Posterior cingulate gyrus (tissue), 11 donors: Measurements from ENCODE around the gene DLGAP4.
"Not testable (repeated sequence)": the region's sequence is repeated elsewhere in the genome, so short reads cannot be mapped to it uniquely, and the experiment has no call there.

Experiments
- DNase-seq, 10 donors: peaks; one replicate each; pipeline versions ENCODE4 v3.0.0 to v3.0.0-alpha.2; 2020 to 2021; ENCODE audit warnings: mixed read lengths in 3 of 10
- intact Hi-C: fragments of 100-400 bp; cut with DNase I; formaldehyde crosslinking; loops from one replicate; pipeline ENCODE4 v1.15.1; 2023

The DLGAP4 gene

GRCh38 chr20:36370991-36371790 is 65.1 kb downstream of the DLGAP4 start:
- intact Hi-C loops: no loop called here
- DNase-seq: peak in 3 of 10 donors; percentile 62 to 64 (median 62)

- intact Hi-C loops: no loop called here
- DNase-seq: no peak
Observed at GRCh38 chr20:36372666-36373065, 66.5 kb downstream of the DLGAP4 start.

- DNase-seq: no peak
- intact Hi-C loops: no loop called here
Observed at GRCh38 chr20:36373089-36373488, 67.0 kb downstream of the DLGAP4 start.

- intact Hi-C loops: no loop called here
- DNase-seq: peak in 2 of 10 donors; percentile 10 to 23
Observed at GRCh38 chr20:36374995-36375394, 68.9 kb downstream of the DLGAP4 start.

GRCh38 chr20:36377348-36378326 is 71.5 kb downstream of the DLGAP4 start:
- intact Hi-C loops: no loop called here
- DNase-seq: peak in 4 of 10 donors; percentile 44 to 90 (median 82)

- intact Hi-C loops: no loop called here
- peak in 2 of 10 donors; percentile 71 to 73 for DNase-seq
Observed at GRCh38 chr20:36378686-36379085, 72.5 kb downstream of the DLGAP4 start.

- peak in 2 of 10 donors; percentile 19 to 21 for DNase-seq
Observed at GRCh38 chr20:36379914-36380313, 73.8 kb downstream of the DLGAP4 start.

GRCh38 chr20:36384022-36384619 is 78.0 kb downstream of the DLGAP4 start:
- DNase-seq: peak in 2 of 10 donors; percentile 18 to 80
- intact Hi-C loops: no loop called here

More at GRCh38 chr20:36379914-36380313, 73.8 kb downstream of the DLGAP4 start:
- intact Hi-C loops: not testable (repeated sequence)

GRCh38 chr20:36385503-36385902 is 79.4 kb downstream of the DLGAP4 start:
- intact Hi-C loops: no loop called here
- DNase-seq: peak in 2 of 10 donors; percentile 54 to 62

GRCh38 chr20:36386236-36386635 is 80.1 kb downstream of the DLGAP4 start:
- peak in 1 of 10 donors; percentile 31 for DNase-seq
- intact Hi-C loops: no loop called here

GRCh38 chr20:36390269-36390668 is 84.1 kb downstream of the DLGAP4 start:
- intact Hi-C loops: no loop called here
- DNase-seq: peak in 2 of 10 donors; percentile 20 to 34

GRCh38 chr20:36390719-36391415 is 84.7 kb downstream of the DLGAP4 start:
- peak in 3 of 10 donors; percentile 62 to 73 (median 70) for DNase-seq
- intact Hi-C loops: no loop called here

- DNase-seq: peak in 7 of 10 donors; percentile 40 to 91 (median 66)
- intact Hi-C loops: no loop called here
Observed at GRCh38 chr20:36391456-36391855, 85.3 kb downstream of the DLGAP4 start.

- intact Hi-C loops: no loop called here
- peak in 1 of 10 donors; percentile 63 for DNase-seq
Observed at GRCh38 chr20:36391955-36392354, 85.8 kb downstream of the DLGAP4 start.

GRCh38 chr20:36392989-36393388 is 86.8 kb downstream of the DLGAP4 start:
- DNase-seq: peak in 1 of 10 donors; percentile 31
- intact Hi-C loops: no loop called here

GRCh38 chr20:36394340-36394965 is 88.3 kb downstream of the DLGAP4 start:
- intact Hi-C loops: no loop called here
- DNase-seq: peak in 3 of 10 donors; percentile 62 to 91 (median 81)

- no peak for DNase-seq
- intact Hi-C loops: no loop called here
Observed at GRCh38 chr20:36396340-36396739, 90.2 kb downstream of the DLGAP4 start.

- peak in 1 of 10 donors; percentile 15 for DNase-seq
- intact Hi-C loops: no loop called here
Observed at GRCh38 chr20:36396847-36397630, 90.9 kb downstream of the DLGAP4 start.

GRCh38 chr20:36398515-36398914 is 92.4 kb downstream of the DLGAP4 start:
- intact Hi-C loops: no loop called here
- no peak for DNase-seq
